ENCODE results near the gene PSMA3. TPM values are rescaled to one million over a fixed set of nuclear protein-coding genes. Genes with fewer than 3 reads are reported as not detected.
"Not testable (repeated sequence)": the region's sequence is repeated elsewhere in the genome, so short reads cannot be mapped to it uniquely, and the experiment has no call there.

The PSMA3 gene
- total RNA-seq, 4 donors from 2014 or later, result 61.2 to 204 (median 114) TPM

DNA sequence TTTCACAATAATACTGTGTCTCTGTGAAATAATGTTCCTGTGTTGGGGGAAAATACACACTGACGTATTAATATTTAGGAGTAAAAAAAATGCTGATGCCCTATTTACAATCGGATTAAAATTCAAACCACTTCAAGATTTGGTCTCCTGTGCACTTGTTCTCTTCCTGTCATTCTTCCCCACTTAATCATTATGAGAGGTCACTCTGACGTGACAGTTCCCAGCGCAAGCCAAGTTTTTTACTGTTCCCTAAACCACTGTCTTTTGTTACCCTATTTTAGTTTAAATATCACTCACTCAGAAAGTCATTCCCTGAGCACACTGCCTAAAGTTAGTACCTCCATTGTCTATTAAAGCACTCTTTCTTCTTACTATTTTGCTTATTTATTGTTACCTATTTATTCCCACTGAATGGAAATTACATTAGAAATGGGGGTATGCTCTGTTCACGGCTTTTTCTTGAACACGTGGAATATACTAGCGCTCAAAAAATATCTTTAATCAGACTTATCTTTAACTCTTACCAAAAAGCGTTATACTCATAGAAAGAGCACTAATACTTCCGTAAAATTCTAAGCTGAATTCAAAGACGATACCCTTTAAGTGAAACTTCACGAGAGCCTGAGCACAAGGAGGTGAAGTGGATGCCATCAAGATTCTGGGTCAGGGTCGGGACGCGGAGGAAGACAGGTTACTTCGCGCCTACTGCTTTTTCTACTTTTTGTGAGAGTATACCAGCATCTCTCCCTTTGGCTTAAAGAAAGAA, 670 bp upstream of the PSMA3 start:
- peak overlapping the region; percentile 70 to 96 for H3K4me3 ChIP-seq
- peak overlapping the region; percentile 94 to 98 for H3K27ac ChIP-seq
- no peaks in the 10 kb centered on the region for H3K27me3 ChIP-seq
- no peaks in the 10 kb centered on the region for H3K36me3 ChIP-seq
- no peak for DNase-seq
- TF ChIP-seq, protein P1, sequence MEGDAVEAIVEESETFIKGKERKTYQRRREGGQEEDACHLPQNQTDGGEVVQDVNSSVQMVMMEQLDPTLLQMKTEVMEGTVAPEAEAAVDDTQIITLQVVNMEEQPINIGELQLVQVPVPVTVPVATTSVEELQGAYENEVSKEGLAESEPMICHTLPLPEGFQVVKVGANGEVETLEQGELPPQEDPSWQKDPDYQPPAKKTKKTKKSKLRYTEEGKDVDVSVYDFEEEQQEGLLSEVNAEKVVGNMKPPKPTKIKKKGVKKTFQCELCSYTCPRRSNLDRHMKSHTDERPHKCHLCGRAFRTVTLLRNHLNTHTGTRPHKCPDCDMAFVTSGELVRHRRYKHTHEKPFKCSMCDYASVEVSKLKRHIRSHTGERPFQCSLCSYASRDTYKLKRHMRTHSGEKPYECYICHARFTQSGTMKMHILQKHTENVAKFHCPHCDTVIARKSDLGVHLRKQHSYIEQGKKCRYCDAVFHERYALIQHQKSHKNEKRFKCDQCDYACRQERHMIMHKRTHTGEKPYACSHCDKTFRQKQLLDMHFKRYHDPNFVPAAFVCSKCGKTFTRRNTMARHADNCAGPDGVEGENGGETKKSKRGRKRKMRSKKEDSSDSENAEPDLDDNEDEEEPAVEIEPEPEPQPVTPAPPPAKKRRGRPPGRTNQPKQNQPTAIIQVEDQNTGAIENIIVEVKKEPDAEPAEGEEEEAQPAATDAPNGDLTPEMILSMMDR (IDR thresholded peaks at IDR 0.05), result no peak
- intact Hi-C loops (cut with DNase I; ENCODE audit: low total_unique reads), result loop anchor here (10.0 kb wide), 1 partner anchor 51 kb away; the partner anchor contains the start of gene ARID4A
- H3K9me3 ChIP-seq, result no peaks in the 10 kb centered on the region
- H3K4me1 ChIP-seq, result peaks cover 0 to 10% of the 10 kb centered on the region in 2 donors

DNA sequence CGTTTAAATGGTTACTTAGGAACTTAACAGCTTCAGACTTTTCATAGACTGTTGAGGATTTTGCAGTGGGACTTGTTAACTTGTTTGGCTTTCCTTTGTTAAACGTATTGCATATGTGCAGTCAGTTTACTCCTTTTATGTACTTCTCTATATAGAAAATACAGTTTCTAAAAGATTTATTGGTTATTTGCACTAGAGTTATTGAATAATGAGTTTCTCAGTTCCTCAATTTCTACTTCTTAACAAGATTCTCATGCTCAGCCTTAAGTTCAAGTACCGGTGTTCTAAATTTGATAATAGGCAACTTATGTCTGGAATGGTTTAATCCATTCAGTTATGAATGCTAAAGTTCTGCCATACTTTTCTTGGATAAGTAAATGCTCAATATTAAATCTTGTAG, 919 bp downstream of the PSMA3 start:
- intact Hi-C loops (cut with DNase I; ENCODE audit: low total_unique reads), result loop anchor here (10.0 kb wide), 1 partner anchor 49 kb away; the partner anchor contains the start of gene ARID4A
- no peaks in the 10 kb centered on the region for H3K36me3 ChIP-seq
- TF ChIP-seq, protein P1 (IDR thresholded peaks at IDR 0.05), result no peak
- TF ChIP-seq POLR2A (IDR thresholded peaks at IDR 0.05), result no peak

DNA sequence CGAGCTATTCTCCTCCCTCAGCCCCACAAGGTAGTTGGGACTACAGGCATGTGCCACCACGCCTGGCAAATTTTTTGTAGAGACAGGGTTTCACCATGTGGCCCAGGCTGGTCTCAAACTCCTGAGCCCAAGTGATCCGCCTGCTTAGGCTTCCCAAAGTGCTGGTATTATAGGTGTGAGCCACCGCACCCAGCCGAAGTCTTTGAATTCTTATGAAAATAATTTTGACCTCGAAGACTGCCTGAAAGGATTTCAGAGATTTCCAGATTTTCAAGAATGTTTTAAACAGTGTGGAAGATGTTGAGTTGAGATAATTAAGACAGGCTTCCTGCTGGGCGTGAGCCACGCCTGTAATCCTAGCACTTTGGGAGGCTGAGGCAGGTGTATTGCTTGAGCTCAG, 5.0 kb downstream of the PSMA3 start:
- Histone ChIP-seq H3K36me3 (no peaks in the 10 kb centered on the region), H3K27ac (no peak overlapping the region), H3K4me3 (no peak overlapping the region), H3K4me1 (peaks cover 0 to 7% of the 10 kb centered on the region in 2 donors), H3K27me3 (no peaks in the 10 kb centered on the region), H3K9me3 (no peaks in the 10 kb centered on the region)
- TF ChIP-seq, protein P1 (IDR thresholded peaks at IDR 0.05), result no peak
- TF ChIP-seq POLR2A (IDR thresholded peaks at IDR 0.05), result no peak
- intact Hi-C loops (cut with DNase I; ENCODE audit: low total_unique reads), result loop anchor here (10.0 kb wide), 1 partner anchor 45 kb away; the partner anchor contains the start of gene ARID4A
- DNase-seq, result no peak

More for the DNA sequence above, 919 bp downstream of the PSMA3 start:
- H3K4me1 ChIP-seq, result peaks cover 0 to 10% of the 10 kb centered on the region in 2 donors
- no peaks in the 10 kb centered on the region for H3K27me3 ChIP-seq
- no peaks in the 10 kb centered on the region for H3K9me3 ChIP-seq
- peak overlapping the region; percentile 94 to 98 for H3K27ac ChIP-seq
- no peak for DNase-seq
- H3K4me3 ChIP-seq, result peak overlapping the region; percentile 70 to 96

DNA sequence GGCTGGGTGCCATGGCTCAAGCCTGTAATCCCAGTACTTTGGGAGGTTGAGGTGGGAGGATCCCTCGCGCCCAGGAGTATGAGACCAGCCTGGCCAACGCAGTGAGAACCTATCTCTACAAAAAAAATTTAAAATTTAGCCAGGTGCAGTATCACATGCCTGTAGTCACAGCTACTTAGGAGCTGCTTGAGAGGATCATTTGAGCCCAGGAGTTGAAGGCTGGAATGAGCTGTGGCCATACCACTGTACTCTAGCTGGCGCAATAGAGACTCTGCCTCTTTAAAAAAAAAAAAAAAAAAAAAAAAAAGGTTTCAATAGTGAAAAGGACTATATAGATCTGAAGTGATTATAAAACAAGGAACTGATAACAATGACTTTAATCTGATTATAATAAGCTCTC, 13.5 kb downstream of the PSMA3 start:
- Histone ChIP-seq H3K36me3 (no peaks in the 10 kb centered on the region), H3K9me3 (no peaks in the 10 kb centered on the region), H3K4me1 (no peaks in the 10 kb centered on the region), H3K27ac (no peak overlapping the region), H3K4me3 (no peak overlapping the region), H3K27me3 (no peaks in the 10 kb centered on the region)
- intact Hi-C loops (cut with DNase I; ENCODE audit: low total_unique reads), result no loop called here
- no peak for DNase-seq
- TF ChIP-seq, protein P1 (IDR thresholded peaks at IDR 0.05), result no peak
- no peak for TF ChIP-seq POLR2A (IDR thresholded peaks at IDR 0.05)

DNA sequence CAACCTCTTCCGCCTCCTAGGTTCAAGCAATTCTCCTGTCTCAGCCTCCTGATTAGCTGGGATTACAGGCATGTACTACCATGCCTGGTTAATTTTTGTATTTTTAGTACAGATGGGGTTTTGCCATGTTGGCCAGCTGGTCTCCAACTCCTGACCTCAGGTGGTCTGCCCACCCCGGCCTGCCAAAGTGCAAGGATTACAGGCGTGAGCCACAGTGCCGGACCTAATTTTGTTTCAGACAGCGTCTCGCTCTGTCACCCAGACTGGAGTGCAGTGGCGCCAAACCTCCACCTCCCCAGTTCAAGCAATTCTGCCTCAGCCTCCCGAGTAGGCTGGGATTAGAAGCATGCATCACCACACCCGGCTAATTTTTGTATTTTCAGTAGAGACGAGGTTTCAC, 17.4 kb downstream of the PSMA3 start:
- H3K27ac ChIP-seq; intact Hi-C loops (cut with DNase I; ENCODE audit: low total_unique reads); H3K4me3 ChIP-seq; H3K27me3 ChIP-seq; H3K36me3 ChIP-seq; H3K9me3 ChIP-seq; H3K4me1 ChIP-seq; DNase-seq: not testable (repeated sequence)

Measured in uterus (tissue), 4 donors.